GM19463 (cell line): Measurements from ENCODE around the gene BDKRB1.

Experiments
- ATAC-seq: cut with Tn5 transposase; IDR thresholded peaks from one replicate; pipeline ENCODE4 v1.9.1; 2021; ENCODE audit warnings: mild to moderate bottlenecking, moderate library complexity; ENCODE audit not compliant: unreplicated experiment

The BDKRB1 gene

DNA sequence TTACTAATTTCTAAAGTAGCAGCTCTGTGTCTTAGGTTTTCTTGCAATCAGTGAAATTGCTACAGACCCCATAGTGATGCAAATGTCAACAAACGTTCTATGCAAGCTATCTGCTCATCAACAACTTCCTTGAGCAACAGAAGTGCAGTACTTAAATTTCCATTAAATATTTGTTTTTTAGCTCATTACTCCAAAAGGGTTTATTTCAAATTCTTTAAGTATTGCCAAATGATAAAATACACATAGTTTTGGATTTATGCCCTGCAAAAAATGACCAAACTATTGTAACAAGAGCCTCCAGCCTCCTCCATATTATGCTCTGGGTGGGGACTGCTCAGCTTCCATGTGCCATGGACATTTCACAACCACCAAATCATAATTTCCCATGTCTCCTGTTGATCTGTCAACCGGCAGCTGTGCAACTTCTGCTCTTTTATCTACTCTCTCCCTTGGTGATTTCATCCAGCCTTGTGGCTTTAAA lies 4.4 kb downstream of the BDKRB1 start:
- ATAC-seq: no peak

GRCh38 chr14:96261053-96261452 lies 5.0 kb downstream of the BDKRB1 start:
- no peak for ATAC-seq

GRCh38 chr14:96261772-96262655 lies 6.0 kb downstream of the BDKRB1 start:
- no peak for ATAC-seq

DNA sequence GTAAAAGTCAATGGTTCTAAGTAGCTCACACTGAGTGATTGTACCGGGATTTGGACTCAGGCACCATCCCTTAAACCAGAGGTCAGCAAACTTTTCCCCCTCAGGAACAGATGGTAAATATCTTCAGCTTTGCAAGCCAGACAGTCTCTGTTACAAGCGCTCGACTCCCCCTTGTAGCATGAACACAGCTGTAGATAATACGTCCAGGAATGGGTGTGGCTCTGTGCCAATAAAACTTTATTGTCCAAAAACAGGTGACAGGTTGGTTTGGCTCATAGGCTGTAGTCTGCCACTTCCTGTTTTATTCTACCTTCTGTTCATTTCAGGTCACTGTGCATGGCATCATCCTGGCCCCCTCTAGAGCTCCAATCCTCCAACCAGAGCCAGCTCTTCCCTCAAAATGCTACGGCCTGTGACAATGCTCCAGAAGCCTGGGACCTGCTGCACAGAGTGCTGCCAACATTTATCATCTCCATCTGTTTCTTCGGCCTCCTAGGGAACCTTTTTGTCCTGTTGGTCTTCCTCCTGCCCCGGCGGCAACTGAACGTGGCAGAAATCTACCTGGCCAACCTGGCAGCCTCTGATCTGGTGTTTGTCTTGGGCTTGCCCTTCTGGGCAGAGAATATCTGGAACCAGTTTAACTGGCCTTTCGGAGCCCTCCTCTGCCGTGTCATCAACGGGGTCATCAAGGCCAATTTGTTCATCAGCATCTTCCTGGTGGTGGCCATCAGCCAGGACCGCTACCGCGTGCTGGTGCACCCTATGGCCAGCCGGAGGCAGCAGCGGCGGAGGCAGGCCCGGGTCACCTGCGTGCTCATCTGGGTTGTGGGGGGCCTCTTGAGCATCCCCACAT lies 7.6 kb downstream of the BDKRB1 start:
- no peak for ATAC-seq

DNA sequence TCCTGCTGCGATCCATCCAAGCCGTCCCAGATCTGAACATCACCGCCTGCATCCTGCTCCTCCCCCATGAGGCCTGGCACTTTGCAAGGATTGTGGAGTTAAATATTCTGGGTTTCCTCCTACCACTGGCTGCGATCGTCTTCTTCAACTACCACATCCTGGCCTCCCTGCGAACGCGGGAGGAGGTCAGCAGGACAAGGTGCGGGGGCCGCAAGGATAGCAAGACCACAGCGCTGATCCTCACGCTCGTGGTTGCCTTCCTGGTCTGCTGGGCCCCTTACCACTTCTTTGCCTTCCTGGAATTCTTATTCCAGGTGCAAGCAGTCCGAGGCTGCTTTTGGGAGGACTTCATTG lies 8.2 kb downstream of the BDKRB1 start:
- no peak for ATAC-seq

- ATAC-seq: no peak
These were observed 8.8 kb downstream of the BDKRB1 start for GRCh38 chr14:96264853-96265252.

DNA sequence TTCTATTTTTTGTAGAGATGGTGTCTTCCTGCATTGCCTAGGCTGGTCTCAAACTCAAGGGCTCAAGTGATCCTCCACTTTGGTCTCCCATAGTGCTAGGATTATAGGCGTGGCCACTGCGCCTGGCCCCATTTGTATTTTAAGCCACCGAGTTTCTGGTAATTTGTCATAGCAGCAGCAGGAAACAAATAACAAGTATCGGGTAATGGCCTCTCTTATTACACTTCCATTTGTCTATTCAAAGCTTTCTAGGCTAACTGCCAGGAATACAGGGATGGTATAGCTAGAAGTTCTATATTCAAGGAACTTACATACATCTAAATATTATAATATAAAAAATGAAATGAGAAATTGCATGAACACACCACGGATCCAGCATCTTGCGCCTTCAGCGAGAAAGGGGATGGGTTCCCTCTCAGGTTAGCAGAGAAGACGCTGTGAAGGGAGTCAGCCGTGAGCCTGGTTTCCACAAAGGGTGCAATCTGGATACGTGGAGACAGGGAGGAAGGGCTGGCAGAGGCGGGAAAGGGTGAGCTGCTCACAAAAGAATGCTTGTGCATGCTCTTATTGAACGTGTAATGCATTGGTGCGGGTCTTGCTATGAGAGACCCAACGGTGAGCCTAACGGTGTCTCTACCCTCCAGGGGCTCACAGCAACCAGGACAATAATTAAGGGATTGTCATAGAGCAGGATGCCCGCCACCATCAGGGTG lies 9.5 kb downstream of the BDKRB1 start:
- ATAC-seq: no peak

DNA sequence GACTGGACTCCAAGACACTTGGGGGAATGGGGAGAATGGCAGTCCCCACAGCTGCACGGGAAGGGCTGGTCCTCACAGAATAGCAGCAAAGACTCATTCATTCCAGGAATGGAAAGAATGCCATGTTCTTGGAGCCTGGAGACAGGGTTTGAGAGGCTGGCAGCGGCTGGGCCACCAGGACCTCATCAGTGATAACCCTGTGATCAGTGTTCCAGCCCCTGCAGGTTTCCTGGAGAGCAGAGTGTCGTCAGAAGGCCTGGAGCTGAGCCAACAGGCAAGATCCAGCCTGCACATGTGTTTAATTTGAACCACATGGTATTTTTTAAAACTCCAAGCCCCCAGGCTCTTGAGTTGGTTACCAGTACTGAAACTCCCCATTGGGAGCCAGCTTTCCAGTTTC lies 11.3 kb downstream of the BDKRB1 start:
- ATAC-seq: no peak

- ATAC-seq: no peak
These were observed 11.9 kb downstream of the BDKRB1 start for GRCh38 chr14:96267916-96268315.

GRCh38 chr14:96268431-96269358 lies 12.7 kb downstream of the BDKRB1 start:
- no peak for ATAC-seq

GRCh38 chr14:96269359-96269710 lies 13.3 kb downstream of the BDKRB1 start:
- ATAC-seq: no peak

DNA sequence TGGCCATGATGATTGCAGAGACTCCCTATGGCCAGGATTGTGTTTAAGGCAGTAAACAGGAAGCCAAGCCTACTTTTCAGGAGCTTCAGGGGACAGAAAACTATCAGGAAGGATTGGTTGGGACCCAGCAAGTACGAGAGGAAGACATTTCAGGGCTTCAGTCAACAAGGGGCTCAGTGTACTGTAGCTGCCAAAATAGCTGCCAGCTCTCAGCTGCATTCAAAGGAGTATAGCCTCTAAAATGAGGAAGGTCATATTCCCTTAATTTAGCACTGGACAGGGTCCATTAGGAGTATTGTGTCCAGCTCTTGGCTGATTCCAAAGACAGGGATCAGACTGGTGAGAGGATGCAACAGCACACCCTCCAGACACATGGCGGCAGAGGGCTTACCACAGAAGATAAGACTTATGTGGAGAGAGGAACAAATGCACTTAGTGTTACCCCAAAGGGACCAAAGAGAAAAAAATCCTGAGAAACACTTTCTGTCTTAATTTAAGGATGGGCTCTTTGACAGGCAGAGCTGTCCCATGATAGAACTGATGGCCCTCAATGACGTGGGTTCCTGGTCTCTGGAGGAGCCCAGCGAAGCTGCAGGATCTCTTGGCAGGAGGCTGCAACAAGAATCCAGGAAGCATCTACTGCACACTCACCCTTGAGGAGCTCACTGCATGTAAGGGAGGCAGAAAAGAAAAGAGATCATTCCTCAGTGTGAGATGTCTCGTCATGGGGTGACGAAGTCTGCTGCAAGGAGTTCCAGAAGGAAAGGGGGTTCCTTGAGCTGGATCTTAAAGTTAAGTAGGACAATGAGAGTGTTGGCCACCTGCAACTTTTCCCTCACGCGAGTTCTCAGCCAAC lies 14.8 kb downstream of the BDKRB1 start:
- ATAC-seq: no peak

GRCh38 chr14:96271421-96271762 lies 15.4 kb downstream of the BDKRB1 start:
- no peak for ATAC-seq

DNA sequence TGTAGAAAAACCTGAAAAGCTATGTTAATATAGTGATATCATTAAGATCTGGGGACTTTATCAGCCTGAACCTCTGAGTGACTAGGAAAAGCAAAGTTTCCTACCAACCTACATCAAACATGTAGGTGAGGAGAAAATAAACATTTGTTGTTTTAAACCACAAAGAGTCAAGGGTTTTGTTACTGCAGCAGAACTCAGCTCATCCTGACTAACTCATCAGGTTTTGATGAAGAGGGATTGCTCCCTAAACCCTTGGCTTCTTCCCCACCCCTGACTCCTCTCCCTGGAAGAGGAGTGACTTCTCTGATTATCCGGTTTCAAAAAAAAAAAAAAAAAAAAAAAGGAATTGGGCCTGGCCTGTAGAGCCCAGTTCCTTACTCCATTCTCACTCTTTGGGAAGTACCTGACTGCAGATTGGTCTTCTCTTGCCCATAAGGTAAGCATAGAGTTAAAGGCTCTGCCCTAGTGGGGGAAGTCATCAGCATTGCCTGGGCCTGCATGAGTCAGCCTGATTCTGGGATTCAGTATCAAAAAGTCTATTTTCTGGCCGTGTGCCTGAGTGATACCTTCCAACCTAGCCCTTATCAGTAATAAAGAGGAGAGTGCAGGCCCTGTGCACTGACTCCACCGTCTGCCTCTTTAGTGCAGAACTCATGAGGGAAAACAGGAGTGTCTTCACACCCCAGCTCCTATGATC lies 16.9 kb downstream of the BDKRB1 start:
- ATAC-seq: no peak

GRCh38 chr14:96273629-96274028 lies 17.6 kb downstream of the BDKRB1 start:
- no peak for ATAC-seq

GRCh38 chr14:96274122-96274521 lies 18.1 kb downstream of the BDKRB1 start:
- ATAC-seq: no peak

- ATAC-seq: no peak
These were observed 18.5 kb downstream of the BDKRB1 start for GRCh38 chr14:96274543-96274942.

- ATAC-seq: no peak
These were observed 19.4 kb downstream of the BDKRB1 start for GRCh38 chr14:96275177-96276112.
